A549 (cell line): ENCODE results near the gene FASLG. TPM values are rescaled to one million over a fixed set of nuclear protein-coding genes. Genes with fewer than 3 reads are reported as not detected.
"Not testable (repeated sequence)": the region's sequence is repeated elsewhere in the genome, so short reads cannot be mapped to it uniquely, and the experiment has no call there.

Source experiments
- ATAC-seq, 2 experiments: fragments of 200-7000 bp in 1 of 2; fragments of >200 bp in 1 of 2; cut with Nextera tagmentation in 1 of 2; cut with Tn5 transposase in 1 of 2; 3 replicates each; pipeline versions ENCODE4 v1.8.0 to v1.9.1; 2018 to 2020; ENCODE audit warnings: mild to moderate bottlenecking in 1 of 2, moderate library complexity in 1 of 2
- CTCF ChIA-PET: fragments of 300-600 bp; sonication (Branson Sonifier 250); formaldehyde crosslinking; extraction: SDS; loops from one replicate; lab custom pipeline; 2021; ENCODE audit warnings: antibody characterized with exemption, inconsistent platforms; lab: Yijun Ruan, JAX
- POLR2A ChIA-PET: fragments of 350-600 bp; formaldehyde crosslinking; extraction: SDS; loops from one replicate; lab custom pipeline; 2021; ENCODE audit warnings: antibody characterized with exemption, inconsistent platforms; lab: Yijun Ruan, JAX
- DNase-seq, 2 experiments: peaks; one replicate each; pipeline versions ENCODE4 v3.0.0 to v3.0.0-alpha.2; 2011 to 2016; ENCODE audit warnings: low read depth in 1 of 2, low spot score in 1 of 2
- FAIRE-seq: peaks from 2 replicates; lab custom pipeline; 2011; peaks lifted over from hg19 to GRCh38; lab: Jason Lieb, UNC
- H3K27ac ChIP-seq, 2 experiments: fragments of >200 bp; sonication (Bioruptor Twin); formaldehyde crosslinking; 3 replicates each; pipeline ENCODE4 v1.5.1; 2016 to 2017
- H3K4me1 ChIP-seq: fragments of >200 bp; sonication (Bioruptor Twin); formaldehyde crosslinking; 3 replicates; pipeline ENCODE4 v1.6.1; 2016
- H3K4me2 ChIP-seq: fragments of >200 bp; sonication (Bioruptor Twin); formaldehyde crosslinking; 3 replicates; pipeline ENCODE4 v1.6.1; 2016
- H3K4me3 ChIP-seq: fragments of >200 bp; sonication (Bioruptor Twin); formaldehyde crosslinking; 3 replicates; pipeline ENCODE4 v1.5.1; 2016
- H3K9me3 ChIP-seq: fragments of >200 bp; sonication (Bioruptor Twin); formaldehyde crosslinking; 3 replicates; pipeline ENCODE4 v1.6.1; 2016
- BHLHE40 ChIP-seq: IDR thresholded peaks from 2 replicates; pipeline ENCODE4 v1.6.1; 2012; ENCODE audit warnings: low read depth, low read length, inconsistent platforms
- CHD2 ChIP-seq: fragments of 150-350 bp; IDR thresholded peaks from 2 replicates; pipeline ENCODE4 v1.6.1; 2014; ENCODE audit warnings: low read length; ENCODE audit not compliant: partially characterized antibody
- CTCF ChIP-seq: fragments of >200 bp; sonication (Bioruptor Twin); formaldehyde crosslinking; IDR thresholded peaks from 3 replicates; pipeline ENCODE4 v1.5.1; 2016
- E2F6 ChIP-seq: IDR thresholded peaks from 2 replicates; pipeline ENCODE4 v1.6.1; 2012; ENCODE audit warnings: low read depth, borderline replicate concordance
- EHMT2 ChIP-seq: fragments of 200-600 bp; sonication (generic); IDR thresholded peaks from 2 replicates; pipeline ENCODE4 v1.6.1; 2016; ENCODE audit warnings: antibody characterized with exemption, low read depth, mild to moderate bottlenecking, moderate library complexity
- ESRRA ChIP-seq: fragments of 150-350 bp; IDR thresholded peaks from 2 replicates; pipeline ENCODE4 v1.6.1; 2014; ENCODE audit warnings: mild to moderate bottlenecking, low read length, borderline replicate concordance
- FOSB ChIP-seq: fragments of 250-450 bp; sonication (Bioruptor Pico); IDR thresholded peaks from 2 replicates; pipeline ENCODE4 v1.5.0; 2020; ENCODE audit warnings: mild to moderate bottlenecking, moderate library complexity
- FOSL2 ChIP-seq, 2 experiments: fragments of 450-650 bp in 1 of 2; fragments of >200 bp in 1 of 2; sonication (Bioruptor Twin) in 1 of 2; formaldehyde crosslinking; IDR thresholded peaks; 2 replicates each; pipeline versions ENCODE4 v1.5.0 to v1.6.1; 2016 to 2020; ENCODE audit warnings: mild to moderate bottlenecking in 1 of 2, moderate library complexity in 1 of 2
- FOXS1 ChIP-seq: fragments of 250-450 bp; sonication (Bioruptor Pico); IDR thresholded peaks from 2 replicates; pipeline ENCODE4 v1.5.0; 2020; ENCODE audit warnings: mild to moderate bottlenecking, moderate library complexity
- HDAC2 ChIP-seq: fragments of 200-600 bp; sonication (generic); IDR thresholded peaks from 2 replicates; pipeline ENCODE4 v1.6.1; 2016
- HEYL ChIP-seq: fragments of 250-450 bp; sonication (Bioruptor Pico); IDR thresholded peaks from 2 replicates; pipeline ENCODE4 v1.8.0; 2021; ENCODE audit warnings: mild to moderate bottlenecking, moderate library complexity
- HOXB13 ChIP-seq: fragments of 250-450 bp; sonication (Bioruptor Pico); IDR thresholded peaks from 2 replicates; pipeline ENCODE4 v1.5.0; 2020; ENCODE audit warnings: low read depth, mild to moderate bottlenecking, moderate library complexity
- MAFK ChIP-seq: fragments of 450-650 bp; IDR thresholded peaks from 2 replicates; pipeline ENCODE4 v1.6.1; 2014; ENCODE audit not compliant: partially characterized antibody
- MAX ChIP-seq: IDR thresholded peaks from 2 replicates; pipeline ENCODE4 v1.6.1; 2012
- MYC ChIP-seq: IDR thresholded peaks from 2 replicates; pipeline ENCODE4 v1.6.1; 2012; ENCODE audit warnings: mild to moderate bottlenecking, inconsistent platforms, low read length, improper control_type of control experiment, borderline replicate concordance
- NPAS2 ChIP-seq: fragments of 250-450 bp; sonication (Bioruptor Pico); IDR thresholded peaks from 2 replicates; pipeline ENCODE4 v1.8.0; 2022; ENCODE audit warnings: mild to moderate bottlenecking, moderate library complexity, borderline replicate concordance
- PBX3 ChIP-seq: IDR thresholded peaks from 2 replicates; pipeline ENCODE4 v1.6.1; 2012
- RARB ChIP-seq: fragments of 250-450 bp; sonication (Bioruptor Pico); IDR thresholded peaks from 2 replicates; pipeline ENCODE4 v1.8.0; 2021; ENCODE audit warnings: mild to moderate bottlenecking, moderate library complexity
- REST ChIP-seq: fragments of 200-600 bp; sonication (generic); IDR thresholded peaks from 2 replicates; pipeline ENCODE4 v1.6.1; 2016; ENCODE audit warnings: antibody characterized with exemption, mild to moderate bottlenecking, moderate library complexity
- RFX5 ChIP-seq: fragments of 450-650 bp; IDR thresholded peaks from 2 replicates; pipeline ENCODE4 v1.7.1; 2014; ENCODE audit warnings: antibody characterized with exemption, mild to moderate bottlenecking, moderate library complexity
- SMC3 ChIP-seq: fragments of >200 bp; sonication (Bioruptor Twin); formaldehyde crosslinking; IDR thresholded peaks from 3 replicates; pipeline ENCODE4 v1.6.1; 2018; ENCODE audit warnings: inconsistent platforms
- SREBF2 ChIP-seq: fragments of 450-650 bp; IDR thresholded peaks from 2 replicates; pipeline ENCODE4 v1.6.1; 2014; ENCODE audit warnings: mild to moderate bottlenecking, moderate library complexity
- TFCP2L1 ChIP-seq: fragments of 250-450 bp; sonication (Bioruptor Pico); IDR thresholded peaks from 2 replicates; pipeline ENCODE4 v1.5.0; 2021; ENCODE audit warnings: mild to moderate bottlenecking
- TP53 ChIP-seq: fragments of 250-450 bp; sonication (Bioruptor Pico); IDR thresholded peaks from 2 replicates; pipeline ENCODE4 v1.5.0; 2021; ENCODE audit warnings: mild to moderate bottlenecking, moderate library complexity
- USF2 ChIP-seq: fragments of 450-650 bp; IDR thresholded peaks from 2 replicates; pipeline ENCODE4 v1.6.1; 2014; ENCODE audit warnings: antibody characterized with exemption
- ZC3H11A ChIP-seq: fragments of 450-650 bp; IDR thresholded peaks from 2 replicates; pipeline ENCODE4 v1.6.1; 2014; ENCODE audit warnings: antibody characterized with exemption, mild to moderate bottlenecking
- ZFP36 ChIP-seq: fragments of 450-650 bp; IDR thresholded peaks from 2 replicates; pipeline ENCODE4 v1.6.1; 2014; ENCODE audit warnings: borderline replicate concordance; ENCODE audit not compliant: partially characterized antibody
- ZSCAN20 ChIP-seq: fragments of 250-450 bp; sonication (Bioruptor Pico); IDR thresholded peaks from 2 replicates; pipeline ENCODE4 v1.8.0; 2022; ENCODE audit warnings: mild to moderate bottlenecking, moderate library complexity
- WGBS: methylation state at CpG from one replicate; pipeline ENCODE4 v1.1.6; 2017; ENCODE audit errors: missing lambda C conversion rate; 5-methylcytosine and 5-hydroxymethylcytosine counted together
- polyA plus RNA-seq, 4 experiments: library from polyadenylated mRNA; depleted of rRNA in 3 of 4; stranded (reverse); fragments of >200 nt; fragmentation: RNase III in 1 of 4; extraction: RNeasy Plus Mini Kit Qiagen cat#74134 plus additional on column Dnase treatment in 1 of 4; gene quantifications; 2 replicates in 3 of 4; 3 replicates in 1 of 4; pipeline ENCODE4 v1.2.3, GENCODE V29; 2011 to 2017

Gene FASLG
- polyA plus RNA-seq, 2 of the 4 experiments (the other 2 are of a cell fraction): not detected

- ATAC-seq (no peak), FAIRE-seq (no peak), DNase-seq (no peak)
- CTCF ChIA-PET: interaction anchor here (0.6 to 1.9 kb wide), 4 partner anchors 13 to 103 kb away, joined by 3 to 10 read pairs (median 4); no protein-coding TSS in a partner anchor
- POLR2A ChIA-PET: no interaction called here
- no peak overlapping the region for H3K27ac ChIP-seq
- WGBS: 61% methylated on average over 3 of the region's 3 CpGs
- peaks cover 13% of the 10 kb centered on the region; the same call in 2 of the 3 replicates for H3K9me3 ChIP-seq
- TF ChIP-seq TP53 (CRISPR knock-in tag) (no peak), FOXS1 (CRISPR knock-in tag) (no peak), HEYL (no peak), MYC (no peak), PBX3 (no peak), NPAS2 (no peak), ZSCAN20 (CRISPR knock-in tag) (no peak), CHD2 (no peak), BHLHE40 (no peak), HDAC2 (no peak), ESRRA (no peak), FOSB (CRISPR knock-in tag) (no peak), SMC3 (no peak), TFCP2L1 (CRISPR knock-in tag) (no peak), ZC3H11A (no peak), HOXB13 (CRISPR knock-in tag) (no peak)
- no peak overlapping the region for H3K4me3 ChIP-seq
- H3K4me1 ChIP-seq: no peaks in the 10 kb centered on the region
- no peak overlapping the region for H3K4me2 ChIP-seq
Measured at GRCh38 chr1:172616636-172617035, 42.3 kb upstream of the FASLG start.

GRCh38 chr1:172620603-172621002, 38.3 kb upstream of the FASLG start:
- H3K4me1 ChIP-seq, ATAC-seq, FAIRE-seq, H3K27ac ChIP-seq, POLR2A ChIA-PET, DNase-seq, H3K4me2 ChIP-seq, H3K4me3 ChIP-seq: not testable (repeated sequence)
- CTCF ChIA-PET: interaction anchor here (3.7 kb wide), 1 partner anchor 11 kb away, joined by 10 read pairs; no protein-coding TSS in a partner anchor
- peaks cover 11% of the 10 kb centered on the region; the same call in 2 of the 3 replicates for H3K9me3 ChIP-seq
- whole genome bisulfite sequencing: 91% methylated on average over 9 of the region's 9 CpGs

- WGBS: 49% methylated on average over 3 of the region's 3 CpGs
- H3K4me2 ChIP-seq: no peak overlapping the region
- ATAC-seq (no peak), FAIRE-seq (no peak), DNase-seq (no peak)
- no peak overlapping the region for H3K4me3 ChIP-seq
- no peaks in the 10 kb centered on the region for H3K4me1 ChIP-seq
- ChIA-PET POLR2A (no interaction called here), CTCF (interaction anchor here (1.3 to 3.7 kb wide), 2 partner anchors 9 to 97 kb away, joined by 3 to 10 read pairs; no protein-coding TSS in a partner anchor)
- no peak overlapping the region for H3K27ac ChIP-seq
- H3K9me3 ChIP-seq: no peaks in the 10 kb centered on the region
- TF ChIP-seq REST: no peak
- no peak for TF ChIP-seq RARB (CRISPR knock-in tag)
- no peak for TF ChIP-seq MAX
- TF ChIP-seq USF2: no peak
- no peak for TF ChIP-seq RFX5
- TF ChIP-seq E2F6: no peak
- TF ChIP-seq CTCF: no peak
- no peak for TF ChIP-seq SREBF2
- TF ChIP-seq FOSL2 (IDR thresholded peaks at IDR 0.05): no peak
- no peak for TF ChIP-seq FOSL2 (CRISPR knock-in tag; IDR thresholded peaks at IDR 0.05)
- TF ChIP-seq MYC: no peak
- TF ChIP-seq HDAC2: no peak
- no peak for TF ChIP-seq EHMT2
- TF ChIP-seq ZFP36: no peak
- TF ChIP-seq MAFK: no peak
Measured at GRCh38 chr1:172622541-172622940, 36.4 kb upstream of the FASLG start.
